HG03108 (cell line): ENCODE measurements around the gene UBE2E3.

Experiments
- ATAC-seq: cut with Tn5 transposase; IDR thresholded peaks from one replicate; pipeline ENCODE4 v1.9.1; 2021; ENCODE audit warnings: moderate library complexity; ENCODE audit not compliant: unreplicated experiment

The UBE2E3 gene

DNA sequence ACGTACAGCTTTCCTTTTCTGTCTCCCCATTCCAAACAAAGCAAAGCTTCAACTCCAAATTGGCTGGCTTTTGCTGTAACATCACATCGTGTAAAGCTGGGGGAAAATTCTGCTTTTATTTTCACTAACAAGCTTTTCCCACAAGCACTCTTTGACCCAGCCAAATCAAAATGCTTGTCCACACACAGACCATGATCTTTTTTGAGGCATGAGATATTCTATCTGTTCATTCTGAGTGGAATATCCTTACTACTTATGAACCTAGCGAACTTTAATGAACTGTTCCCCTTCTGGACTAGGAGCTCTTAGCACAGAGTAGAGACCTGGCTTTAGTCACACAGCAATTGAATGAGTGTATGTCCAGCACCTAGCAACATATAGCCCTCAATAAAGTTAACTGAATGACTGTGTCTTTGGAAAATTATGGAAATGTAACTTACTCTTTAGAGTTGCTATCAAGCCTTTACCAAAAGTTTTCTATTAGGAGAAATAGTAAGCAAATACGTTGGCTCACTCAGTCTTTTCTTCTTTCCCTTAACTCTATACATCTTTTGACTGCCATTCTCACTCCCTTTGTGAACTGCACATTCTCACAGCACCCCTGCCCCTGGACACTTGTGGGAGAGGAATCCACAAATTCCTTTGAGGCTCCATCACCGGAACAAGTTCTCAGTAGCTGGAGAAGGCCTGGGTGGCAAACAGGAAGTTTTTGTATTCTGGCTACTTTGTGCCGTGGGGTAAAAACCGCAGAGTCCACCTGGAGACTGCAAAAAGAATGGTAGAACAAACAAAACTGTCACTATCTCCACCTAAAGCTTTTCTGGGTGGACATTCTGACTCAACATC, 1.3 kb upstream of the UBE2E3 start:
- no peak for ATAC-seq

DNA sequence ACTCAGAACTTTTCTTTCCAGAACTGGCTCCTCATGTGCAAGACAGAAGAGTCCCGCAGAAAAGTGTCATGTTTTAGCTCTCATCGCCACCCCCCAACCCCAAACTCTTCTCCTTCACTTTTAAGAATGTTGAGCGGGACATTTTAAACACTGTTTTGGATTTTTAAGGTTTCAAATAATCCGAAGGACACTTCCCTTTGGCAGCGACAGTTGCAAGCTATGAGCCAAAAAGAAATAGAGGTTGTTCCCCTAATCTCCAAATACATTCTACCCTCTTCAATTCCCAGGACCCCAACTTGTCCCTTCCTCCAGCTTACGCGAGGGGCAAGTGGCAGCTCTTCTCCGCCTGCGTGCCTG, 678 bp upstream of the UBE2E3 start:
- ATAC-seq = no peak

DNA sequence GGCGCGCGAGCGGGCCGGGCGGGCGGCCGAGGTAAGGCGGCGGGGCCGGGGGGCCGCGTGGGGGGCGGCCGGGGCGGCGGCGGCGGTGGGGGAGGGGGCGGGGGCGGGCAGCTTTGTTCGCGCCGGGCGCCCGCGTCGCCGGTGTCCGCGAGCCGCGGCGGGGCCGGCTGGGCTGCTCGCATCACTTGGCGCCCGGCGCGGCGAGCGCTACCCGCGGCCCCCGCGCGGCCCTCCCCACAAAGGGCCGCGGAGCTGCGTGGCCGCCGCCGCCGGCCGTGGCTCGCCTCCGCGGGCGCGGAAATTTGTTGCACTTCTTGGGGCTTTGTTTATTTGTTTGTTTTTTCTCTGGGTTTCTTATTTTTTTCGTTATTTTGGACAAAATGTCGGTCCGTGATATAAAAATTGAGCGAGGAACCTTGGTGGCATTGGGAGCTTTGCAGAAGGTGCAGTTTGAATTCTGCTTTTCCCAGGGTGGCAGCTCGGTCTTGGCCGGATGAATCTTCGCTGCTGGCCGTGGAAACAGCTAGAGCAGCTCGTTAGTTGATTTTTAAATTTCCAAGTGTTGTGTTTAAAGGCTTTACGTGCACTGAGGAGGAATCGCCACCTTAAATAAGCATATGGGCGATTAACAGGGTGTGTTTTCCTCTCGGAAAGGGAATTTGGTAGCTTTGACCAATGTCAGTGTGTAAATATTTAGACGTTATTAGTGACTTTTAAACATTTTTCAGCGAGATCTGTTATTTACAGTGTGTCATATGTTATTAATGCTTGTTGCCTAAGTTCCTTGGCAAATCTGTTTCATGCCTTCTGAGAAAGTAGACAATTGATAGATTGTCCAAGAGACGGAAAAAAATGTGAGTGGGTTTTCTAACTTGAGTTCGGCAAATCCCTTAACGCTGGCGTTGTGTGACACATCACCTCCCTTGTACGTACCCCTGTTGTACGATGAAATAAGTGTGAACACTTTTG, 822 bp downstream of the UBE2E3 start:
- ATAC-seq = no peak

DNA sequence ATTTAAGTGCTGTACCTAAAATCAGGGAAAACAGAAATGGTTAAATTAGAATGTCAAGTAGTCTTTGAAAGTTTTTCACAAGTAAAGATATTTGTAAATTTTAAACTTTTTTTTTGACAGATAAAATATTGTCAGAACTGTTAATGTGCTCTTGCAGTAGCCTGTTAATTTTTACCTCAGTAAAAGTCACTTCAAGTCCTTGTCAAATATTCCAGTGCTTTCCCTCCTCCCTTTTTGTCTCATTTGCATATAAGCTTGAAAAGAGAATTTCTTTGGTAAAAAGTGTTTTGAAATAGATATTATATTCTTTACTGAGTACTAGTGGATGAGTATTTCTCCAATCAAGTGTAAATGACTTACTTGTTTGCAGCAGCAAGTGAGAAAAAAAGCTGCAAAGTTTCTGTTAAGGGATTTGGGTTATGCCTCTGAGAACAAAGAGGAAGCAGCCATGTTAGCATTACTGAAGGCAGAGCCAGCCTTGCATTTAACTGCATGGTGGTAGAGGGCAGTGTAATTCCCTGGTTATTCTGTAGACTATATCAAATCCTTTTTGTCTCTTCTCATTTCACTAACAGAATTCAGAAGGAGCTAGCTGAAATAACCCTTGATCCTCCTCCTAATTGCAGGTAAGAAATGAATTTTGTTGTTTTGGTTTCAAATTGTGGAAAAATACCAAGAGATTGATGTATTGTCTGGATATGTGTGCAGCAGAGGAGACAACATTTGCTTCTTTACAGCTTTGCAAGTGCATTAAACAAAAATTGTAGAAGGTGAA, 3.2 kb downstream of the UBE2E3 start:
- peak; percentile 45 for ATAC-seq

DNA sequence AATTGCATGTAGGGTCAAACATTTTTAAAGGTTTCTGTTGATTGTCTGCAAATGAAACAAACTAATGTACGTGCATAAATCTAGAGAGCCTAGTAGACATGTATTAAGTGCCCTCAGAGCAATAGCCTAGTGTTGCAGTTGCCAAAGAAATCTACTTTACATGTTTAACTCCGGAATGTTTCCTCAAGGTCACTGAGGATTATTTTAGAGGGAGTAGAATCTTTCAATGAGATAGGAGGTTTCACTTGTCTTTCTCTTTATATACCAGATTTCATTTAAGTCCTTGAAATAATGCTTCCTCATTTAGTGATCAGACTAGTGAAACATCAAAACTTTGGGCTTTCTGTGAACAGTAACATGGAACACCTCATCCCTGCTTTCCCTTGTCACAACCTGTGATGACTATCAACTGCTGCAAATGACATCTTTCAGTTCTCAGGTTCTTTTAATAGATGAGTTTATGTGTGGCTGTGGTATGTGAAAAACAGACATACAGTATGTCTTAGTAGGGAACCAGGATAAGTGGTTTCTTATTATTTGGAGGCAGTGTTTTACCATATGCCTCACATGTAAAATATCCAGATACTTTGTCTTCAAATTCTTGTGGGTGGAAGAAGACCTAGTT, 5.5 kb downstream of the UBE2E3 start:
- ATAC-seq = no peak

DNA sequence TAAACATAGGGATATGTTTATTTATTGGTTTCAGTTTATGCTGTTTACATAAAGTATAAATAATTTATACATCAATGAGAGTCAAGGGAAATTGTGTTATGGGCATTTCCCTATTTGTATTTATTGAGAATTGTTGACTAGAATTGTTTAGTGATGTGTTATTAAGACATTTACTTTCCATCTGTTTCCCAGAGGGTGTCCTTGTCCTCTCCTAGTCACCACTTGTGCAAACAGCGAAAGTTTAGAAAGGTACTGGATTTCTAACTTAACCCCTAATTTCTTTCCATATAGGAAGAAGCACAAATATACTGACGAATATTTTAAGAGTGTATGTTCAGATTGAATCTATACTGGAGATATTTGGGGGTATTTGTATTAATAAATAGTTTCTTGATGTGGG, 6.7 kb downstream of the UBE2E3 start:
- no peak for ATAC-seq

DNA sequence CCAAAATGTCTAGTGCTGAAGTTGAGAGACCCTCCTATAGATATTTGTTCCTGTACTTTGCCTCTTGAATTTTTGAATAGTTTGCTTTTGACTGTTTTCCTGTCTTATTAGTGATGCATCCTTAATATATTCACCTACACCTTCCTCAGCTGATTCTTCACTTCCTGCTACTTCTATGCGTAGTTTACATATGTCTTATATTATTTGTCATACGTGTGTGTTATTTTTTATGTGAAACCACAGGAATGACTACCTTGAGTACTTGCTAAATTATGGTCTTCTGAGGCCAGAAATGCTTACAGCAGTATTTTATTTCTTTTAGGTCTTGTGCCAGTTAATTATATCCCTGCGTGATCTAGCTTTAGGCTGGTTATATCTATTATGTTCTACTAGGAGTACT, 9.9 kb downstream of the UBE2E3 start:
- no peak for ATAC-seq

DNA sequence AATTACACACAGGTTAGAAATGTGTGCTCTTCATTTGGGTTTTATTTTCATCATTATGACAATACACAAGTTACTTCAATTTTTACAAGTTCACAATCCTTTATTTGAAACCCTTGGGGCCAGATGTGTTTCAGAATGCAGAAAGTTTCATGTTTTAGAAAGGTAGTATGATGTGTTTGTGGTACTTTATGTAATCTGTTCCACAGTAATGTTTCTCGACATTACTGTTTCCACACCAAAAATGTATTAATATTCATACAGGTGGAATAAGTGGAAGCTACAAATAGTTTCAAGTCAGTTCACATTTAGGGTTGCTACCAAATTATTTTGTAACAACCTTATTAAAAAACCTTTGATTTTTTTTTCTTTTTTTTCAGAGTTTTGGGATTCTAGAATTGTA, 10.4 kb downstream of the UBE2E3 start:
- no peak for ATAC-seq

DNA sequence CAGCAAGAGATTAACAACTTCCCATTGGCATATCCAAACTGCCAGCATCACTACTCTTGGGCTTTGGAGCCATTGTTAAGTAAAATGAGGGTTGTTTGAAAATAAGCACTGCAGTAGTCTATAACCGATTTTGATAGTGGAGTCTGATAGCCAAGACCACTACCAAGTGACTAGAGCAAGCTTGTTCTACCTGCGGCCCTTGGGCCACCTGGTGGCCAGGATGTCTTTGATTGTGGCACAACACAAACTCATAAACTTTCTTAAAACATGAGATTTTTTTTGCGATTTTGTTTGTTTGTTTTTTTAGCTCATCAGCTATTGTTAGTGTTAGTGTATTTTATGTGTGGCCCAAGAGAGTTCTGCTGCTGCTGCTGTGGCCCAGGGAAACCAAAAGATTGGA, 11.0 kb downstream of the UBE2E3 start:
- no peak for ATAC-seq

DNA sequence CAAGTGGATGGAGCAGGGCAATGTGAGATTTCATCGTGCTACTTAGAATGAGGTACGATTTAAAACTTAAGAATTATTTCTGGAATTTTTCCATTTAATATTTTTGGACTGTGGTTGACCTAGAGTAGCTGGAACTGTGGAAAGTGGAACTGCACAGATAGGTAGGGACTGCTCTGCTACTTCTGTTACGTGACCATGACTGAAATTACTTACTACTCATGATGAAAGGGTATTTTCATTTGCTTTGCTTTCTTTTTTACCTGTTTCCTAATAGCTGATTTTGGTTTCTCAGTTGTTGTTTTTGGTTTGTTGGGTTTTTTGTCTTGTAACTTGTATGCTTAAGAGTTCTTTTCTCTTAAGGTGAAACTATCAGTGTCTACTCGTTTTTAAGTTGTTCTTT, 11.4 kb downstream of the UBE2E3 start:
- peak; percentile 67 for ATAC-seq

DNA sequence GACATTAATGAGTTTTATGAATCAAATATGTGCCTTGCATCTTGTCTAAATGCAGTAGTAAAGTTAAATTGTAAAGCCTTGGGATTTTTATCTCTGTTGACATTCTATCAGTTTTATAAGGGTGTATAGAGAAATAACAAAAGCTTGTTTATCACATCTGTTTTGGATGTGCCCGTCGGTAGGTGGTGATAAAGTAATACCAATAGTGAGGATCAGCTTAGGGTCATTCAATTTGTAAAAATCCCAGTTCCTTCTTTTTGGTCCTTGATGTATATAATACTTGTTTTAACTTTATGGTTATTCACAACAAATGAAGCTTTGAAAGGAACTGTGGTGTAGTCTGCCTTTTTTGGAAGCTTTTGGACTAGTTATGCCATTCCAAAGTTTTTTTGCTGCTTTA, 12.6 kb downstream of the UBE2E3 start:
- no peak for ATAC-seq

DNA sequence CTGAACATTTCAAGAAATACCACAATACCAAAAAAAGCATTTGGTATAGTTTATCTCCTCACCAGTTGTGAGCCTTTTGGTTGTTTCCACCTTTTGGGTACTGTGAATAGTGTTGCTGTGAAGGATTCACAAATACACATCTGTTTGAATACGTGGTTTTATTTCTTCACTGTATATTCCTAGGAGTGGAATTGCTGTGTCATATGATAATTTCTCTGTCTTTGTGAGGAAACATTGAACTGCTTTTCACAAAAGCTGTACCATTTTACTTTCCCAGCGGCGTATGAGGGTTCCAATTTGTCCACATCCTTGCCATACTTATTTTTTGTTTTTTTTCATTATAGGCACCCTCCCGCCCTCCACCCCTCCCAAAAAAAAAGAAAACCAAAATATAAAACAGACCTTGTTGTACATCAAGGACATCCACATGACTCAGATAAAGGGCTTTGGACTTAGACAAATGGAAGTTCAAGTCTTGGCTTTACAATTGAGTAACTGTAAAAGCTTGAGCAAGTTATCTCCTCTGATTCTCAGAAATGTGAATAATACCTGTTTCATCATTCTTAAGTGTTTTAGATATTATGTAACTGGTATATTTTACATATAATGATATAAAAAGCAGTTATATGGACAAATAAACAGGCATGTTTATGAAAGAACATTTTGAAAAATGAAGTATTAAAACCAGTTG, 19.0 kb downstream of the UBE2E3 start:
- no peak for ATAC-seq

DNA sequence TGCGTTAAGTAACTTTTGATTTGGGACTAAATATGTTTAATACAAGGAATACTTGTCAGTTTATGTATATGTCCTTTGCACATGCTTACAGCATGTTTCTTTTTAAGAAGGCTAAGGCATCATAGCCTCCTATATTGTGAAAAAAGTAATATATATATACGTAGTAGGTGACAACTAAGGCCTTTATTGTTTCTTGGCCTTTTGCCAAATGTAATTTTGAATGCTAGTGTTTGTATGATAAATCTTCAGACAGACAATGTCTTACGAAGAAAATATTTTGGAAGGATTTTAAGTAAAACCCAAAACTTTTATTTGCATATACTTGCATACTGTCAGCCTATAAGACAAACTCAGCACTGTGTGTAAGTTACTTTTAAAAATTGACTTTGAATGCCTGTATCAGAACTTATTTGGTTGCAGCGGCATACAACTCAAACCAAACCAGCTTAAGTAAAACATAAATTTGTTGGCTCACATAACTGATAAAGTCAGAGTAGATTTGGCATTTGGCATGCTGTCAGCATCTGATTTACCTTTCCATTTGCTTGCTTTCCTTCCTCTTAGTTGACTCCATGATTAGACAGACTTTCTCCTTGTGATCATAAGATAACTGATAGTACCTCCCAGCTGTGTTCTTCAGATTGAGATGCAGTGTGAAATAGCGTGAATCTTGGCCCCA, 24.4 kb downstream of the UBE2E3 start:
- ATAC-seq = no peak

DNA sequence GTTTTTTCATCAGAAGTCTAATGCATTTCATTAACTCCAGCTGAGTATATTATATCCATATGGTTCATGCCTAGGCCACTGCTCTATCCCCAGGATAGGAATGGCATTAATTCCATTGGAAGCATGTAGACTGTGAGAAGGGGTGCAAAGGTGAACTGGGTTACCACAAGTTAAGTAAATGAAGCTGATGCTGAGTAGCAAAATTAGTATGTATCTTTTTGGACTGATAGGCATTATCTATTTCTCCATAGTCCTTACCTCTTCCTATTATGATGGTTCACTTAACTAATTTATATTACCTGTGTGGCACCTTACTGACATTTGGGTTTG, 24.9 kb downstream of the UBE2E3 start:
- no peak for ATAC-seq

DNA sequence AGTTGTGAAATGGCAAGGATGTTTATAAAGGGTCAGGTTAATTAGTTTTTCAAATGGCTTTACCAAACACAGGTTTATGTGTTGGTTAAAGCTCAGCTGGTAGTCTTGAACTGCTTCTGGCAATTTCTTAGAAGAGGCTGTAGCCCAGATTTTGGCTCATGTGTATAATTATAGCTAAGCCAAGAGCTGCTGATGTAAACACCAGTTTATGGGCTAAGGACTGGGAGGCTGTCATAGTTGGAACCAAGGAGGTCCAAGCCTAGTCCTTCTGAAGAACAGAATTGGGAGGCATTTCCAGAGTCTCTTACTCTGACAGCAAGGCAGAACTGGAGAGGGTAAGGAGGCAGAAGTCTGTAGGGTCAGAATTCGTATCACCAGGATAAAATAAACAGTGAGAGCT, 25.4 kb downstream of the UBE2E3 start:
- ATAC-seq = no peak

DNA sequence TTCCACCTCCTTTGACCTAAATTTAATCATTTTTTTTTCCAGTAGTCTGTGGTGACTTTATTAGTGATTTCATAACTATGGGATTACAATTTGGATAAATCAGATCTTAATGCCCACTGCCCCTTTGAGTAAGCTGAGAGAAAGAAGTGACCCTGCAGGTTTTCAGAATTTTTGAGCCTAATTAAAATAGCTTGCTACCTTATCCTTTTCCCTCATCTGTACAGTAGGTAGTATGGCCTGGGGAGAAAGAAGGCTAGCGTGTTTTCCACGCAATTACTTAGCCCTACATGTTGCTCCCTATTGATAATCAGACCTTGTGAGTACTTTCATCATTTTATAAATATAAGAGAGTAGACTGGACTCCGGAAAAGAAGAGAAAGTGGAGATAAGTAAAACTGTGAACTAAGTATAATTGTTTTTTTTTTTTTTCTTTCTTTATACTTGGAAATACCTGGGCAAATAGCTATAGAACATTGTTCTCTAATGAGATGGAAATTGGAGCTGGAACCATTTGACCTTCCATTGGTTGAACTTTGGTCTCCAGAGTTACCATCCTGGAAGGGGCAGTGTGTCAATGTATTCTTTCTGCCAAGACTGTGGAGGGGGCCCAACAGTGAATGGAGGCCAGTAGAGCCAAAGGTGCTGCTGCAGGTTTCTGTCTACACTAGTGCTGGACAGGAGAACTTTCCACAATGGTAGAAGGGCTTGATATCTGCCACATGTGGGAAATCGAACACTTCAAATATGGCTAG, 26.9 kb downstream of the UBE2E3 start:
- ATAC-seq = no peak

DNA sequence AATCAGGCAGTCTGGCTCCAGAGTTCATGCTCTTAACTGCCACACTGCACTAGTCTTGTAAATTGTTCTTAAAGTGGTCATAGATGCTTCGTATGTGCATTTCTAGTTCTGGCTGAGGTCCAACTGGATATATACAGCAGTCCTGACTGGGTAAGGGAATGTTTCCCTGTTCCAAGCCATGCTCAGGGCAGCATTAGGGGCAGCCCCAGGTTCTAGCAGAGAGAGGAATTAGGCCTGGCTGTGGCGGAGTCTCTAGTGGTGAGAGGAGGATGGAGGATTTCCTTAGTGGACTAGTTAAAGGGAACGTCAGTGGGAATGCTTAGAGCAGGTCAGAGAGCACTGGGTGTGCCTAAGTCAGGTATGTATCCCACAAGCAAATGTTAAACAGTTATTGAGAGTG, 28.0 kb downstream of the UBE2E3 start:
- no peak for ATAC-seq

DNA sequence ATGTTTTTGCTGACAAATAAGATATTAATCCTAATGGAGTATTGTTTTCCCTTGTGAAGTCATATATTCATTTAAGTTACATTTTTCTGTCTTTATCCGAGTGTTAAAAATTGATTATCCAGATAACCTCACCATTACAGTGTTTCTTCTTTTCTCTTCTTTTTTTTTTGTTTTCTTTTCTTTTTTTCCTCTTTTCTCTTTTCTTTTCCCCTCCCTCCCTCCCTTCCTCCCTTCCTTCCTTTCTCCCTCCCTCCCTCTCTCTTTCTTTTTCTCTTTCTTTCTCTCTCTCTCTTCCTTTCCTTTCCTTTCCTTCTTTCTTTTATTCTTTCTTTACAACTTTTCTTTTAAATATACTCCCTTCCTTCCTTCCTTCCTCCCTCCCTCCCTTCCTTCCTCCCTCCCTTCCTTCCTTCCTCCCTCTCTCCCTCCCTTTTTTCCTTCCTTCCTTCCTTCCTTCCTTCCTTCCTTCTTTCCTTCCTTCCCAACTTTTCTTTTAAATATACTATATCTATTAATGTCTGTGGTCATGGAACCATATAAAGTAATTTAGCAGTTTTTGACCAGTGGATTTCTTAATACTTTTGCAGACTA, 40.9 kb downstream of the UBE2E3 start:
- ATAC-seq = no peak

DNA sequence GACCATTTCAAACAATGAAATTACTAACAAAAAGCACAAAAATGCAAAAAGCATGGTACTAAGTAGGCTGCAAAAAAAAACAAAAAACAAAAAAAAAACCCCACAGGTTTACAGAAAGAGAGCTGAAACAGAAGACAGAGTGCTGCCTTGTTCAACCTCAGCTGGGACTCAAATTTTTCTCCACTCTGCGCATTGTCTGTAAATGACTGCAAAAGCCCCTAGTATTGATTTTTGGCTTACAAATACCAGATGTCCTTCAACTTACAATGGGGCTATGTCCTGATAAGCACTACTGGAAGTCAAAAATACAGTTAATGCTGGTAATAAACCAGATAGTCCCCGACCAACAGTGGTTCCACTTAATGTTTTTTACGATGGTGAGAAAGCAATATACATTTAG, 42.2 kb downstream of the UBE2E3 start:
- no peak for ATAC-seq
